IMR-90 (cell line): ENCODE measurements around the gene NCAM1. TPM values are rescaled to one million over a fixed set of nuclear protein-coding genes. Genes with fewer than 3 reads are reported as not detected.

ENCODE experiments used
- ATAC-seq: fragments of 200-7000 bp; cut with Tn5 transposase; 2 replicates; pipeline ENCODE4 v1.9.1; 2020; ENCODE audit warnings: low read depth, mild to moderate bottlenecking, moderate library complexity
- BruUV-seq: library from RNA; stranded (reverse); fragments of 400-500 nt; replicated peaks from 2 replicates; lab custom pipeline; 2021; lab: Mats Ljungman, UMichigan
- CTCF ChIA-PET: fragments of 300-600 bp; formaldehyde crosslinking; extraction: SDS; loops from one replicate; lab custom pipeline; 2021; ENCODE audit warnings: antibody characterized with exemption; lab: Yijun Ruan, JAX
- POLR2A ChIA-PET: fragments of 300-600 bp; sonication (Branson Sonifier 250); formaldehyde crosslinking; loops from one replicate; lab custom pipeline; 2022; ENCODE audit warnings: antibody characterized with exemption; ENCODE audit not compliant: unreplicated experiment; lab: Charles Lee
- DNase-seq: peaks from one replicate; pipeline ENCODE4 v3.0.0; 2013
- H2AFZ ChIP-seq: replicated peaks from 2 replicates; pipeline ENCODE3; 2013; ENCODE audit warnings: low read length, mild to moderate bottlenecking; ENCODE audit not compliant: poor library complexity
- H2AK5ac ChIP-seq: 2 replicates; pipeline ENCODE4 v1.6.1; 2013; ENCODE audit warnings: low read depth, low read length, inconsistent platforms
- H2AK9ac ChIP-seq: replicated peaks from 2 replicates; pipeline ENCODE3; 2013; ENCODE audit warnings: mild to moderate bottlenecking, low read depth, low read length, moderate library complexity; ENCODE audit not compliant: poor library complexity
- H2BK120ac ChIP-seq: 2 replicates; pipeline ENCODE4 v1.6.1; 2013; ENCODE audit warnings: low read depth, low read length, inconsistent platforms
- H2BK15ac ChIP-seq: 3 replicates; pipeline ENCODE4 v1.6.1; 2013; ENCODE audit warnings: low read depth, low read length, inconsistent platforms
- H2BK20ac ChIP-seq: 2 replicates; pipeline ENCODE4 v1.6.1; 2013; ENCODE audit warnings: low read depth, mild to moderate bottlenecking, inconsistent platforms, low read length, moderate library complexity
- H2BK5ac ChIP-seq: 2 replicates; pipeline ENCODE4 v1.6.1; 2013; ENCODE audit warnings: mild to moderate bottlenecking, low read depth, low read length, inconsistent platforms; ENCODE audit not compliant: poor library complexity, severe bottlenecking
- H3K14ac ChIP-seq: replicated peaks from 2 replicates; pipeline ENCODE4 v1.6.1; 2013; ENCODE audit warnings: low read depth, low read length, inconsistent platforms
- H3K18ac ChIP-seq: 2 replicates; pipeline ENCODE4 v1.6.1; 2013; ENCODE audit warnings: low read depth, low read length, control low read depth
- H3K23ac ChIP-seq: 2 replicates; pipeline ENCODE4 v1.6.1; 2013; ENCODE audit warnings: low read depth, low read length, inconsistent platforms
- H3K27ac ChIP-seq: 2 replicates; pipeline ENCODE4 v1.5.1; 2013; ENCODE audit warnings: mild to moderate bottlenecking, control low read depth, low read length; ENCODE audit not compliant: insufficient read depth
- H3K27me3 ChIP-seq: 2 replicates; pipeline ENCODE4 v1.6.1; 2013; ENCODE audit warnings: low read length; ENCODE audit not compliant: control insufficient read depth, insufficient read depth
- H3K36me3 ChIP-seq: 2 replicates; pipeline ENCODE4 v1.6.1; 2013; ENCODE audit warnings: low read length, mixed read lengths; ENCODE audit not compliant: control insufficient read depth, insufficient read depth
- H3K4ac ChIP-seq: 2 replicates; pipeline ENCODE4 v1.6.1; 2013; ENCODE audit warnings: low read depth, low read length, inconsistent platforms
- H3K4me1 ChIP-seq: 2 replicates; pipeline ENCODE4 v1.6.1; 2013; ENCODE audit warnings: low read length, mixed read lengths; ENCODE audit not compliant: control insufficient read depth, insufficient read depth
- H3K4me2 ChIP-seq: 2 replicates; pipeline ENCODE4 v1.6.1; 2013; ENCODE audit warnings: low read depth, mild to moderate bottlenecking, control low read depth, low read length, moderate library complexity
- H3K4me3 ChIP-seq: 2 replicates; pipeline ENCODE4 v1.5.1; 2013; ENCODE audit warnings: low read depth, mild to moderate bottlenecking, control low read depth, low read length, moderate library complexity; ENCODE audit not compliant: insufficient read depth
- H3K56ac ChIP-seq: 2 replicates; pipeline ENCODE4 v1.6.1; 2013; ENCODE audit warnings: low read length, inconsistent platforms; ENCODE audit not compliant: insufficient read depth; ENCODE audit errors: extremely low read depth
- H3K79me1 ChIP-seq, 2 experiments: 2 replicates each; pipeline ENCODE4 v1.6.1; 2013; ENCODE audit warnings: low read length in 2 of 2, inconsistent platforms in 1 of 2, low read depth in 1 of 2
- H3K9ac ChIP-seq: 2 replicates; pipeline ENCODE4 v1.6.1; 2013; ENCODE audit warnings: low read depth, low read length, control low read depth
- H3K9me1 ChIP-seq: 2 replicates; pipeline ENCODE4 v1.6.1; 2013; ENCODE audit warnings: low read length, inconsistent platforms; ENCODE audit not compliant: insufficient read depth
- H3K9me3 ChIP-seq: 2 replicates; pipeline ENCODE4 v1.6.1; 2013; ENCODE audit warnings: low read length; ENCODE audit not compliant: control insufficient read depth, insufficient read depth
- H4K20me1 ChIP-seq: 2 replicates; pipeline ENCODE4 v1.6.1; 2013; ENCODE audit warnings: low read length, inconsistent platforms; ENCODE audit not compliant: insufficient read depth
- H4K5ac ChIP-seq: 2 replicates; pipeline ENCODE4 v1.6.1; 2013; ENCODE audit warnings: mild to moderate bottlenecking, low read depth, low read length, control low read depth
- H4K8ac ChIP-seq, 2 experiments: 2 replicates each; pipeline ENCODE4 v1.6.1; 2013; ENCODE audit warnings: low read depth in 2 of 2, low read length in 2 of 2, control low read depth in 1 of 2, inconsistent platforms in 1 of 2
- H4K91ac ChIP-seq: 2 replicates; pipeline ENCODE4 v1.6.1; 2013; ENCODE audit warnings: low read depth, low read length, inconsistent platforms; ENCODE audit not compliant: insufficient read depth
- BHLHE40 ChIP-seq: fragments of 150-350 bp; IDR thresholded peaks from 2 replicates; pipeline ENCODE4 v1.6.1; 2016; ENCODE audit warnings: mild to moderate bottlenecking, low read depth, low read length
- CEBPB ChIP-seq: IDR thresholded peaks from 2 replicates; pipeline ENCODE4 v1.6.1; 2012; ENCODE audit warnings: low read depth, low read length, improper control_type of control experiment
- CHD1 ChIP-seq: IDR thresholded peaks from 2 replicates; pipeline ENCODE4 v1.6.1; 2012; ENCODE audit warnings: low read depth, low read length, improper control_type of control experiment
- CTCF ChIP-seq: conservative IDR thresholded peaks from 2 replicates; pipeline ENCODE4 v1.5.1; 2012; ENCODE audit warnings: mild to moderate bottlenecking, low read depth, low read length, improper control_type of control experiment
- FOS ChIP-seq: fragments of 150-350 bp; IDR thresholded peaks from 2 replicates; pipeline ENCODE4 v1.6.1; 2016; ENCODE audit warnings: low read depth, low read length
- MAFK ChIP-seq: IDR thresholded peaks from 2 replicates; pipeline ENCODE4 v1.6.1; 2012; ENCODE audit warnings: low read depth, low read length, improper control_type of control experiment
- MXI1 ChIP-seq: IDR thresholded peaks from 2 replicates; pipeline ENCODE4 v1.6.1; 2012; ENCODE audit warnings: low read depth, mild to moderate bottlenecking, low read length, moderate library complexity, borderline replicate concordance
- NFE2L2 ChIP-seq: fragments of 150-350 bp; IDR thresholded peaks from 2 replicates; pipeline ENCODE4 v1.6.1; 2016; ENCODE audit warnings: low read depth, mild to moderate bottlenecking, low read length
- POLR2A ChIP-seq: IDR thresholded peaks from 2 replicates; pipeline ENCODE4 v1.6.1; 2012; ENCODE audit warnings: mild to moderate bottlenecking, low read depth, low read length
- RFX5 ChIP-seq: IDR thresholded peaks from 2 replicates; pipeline ENCODE4 v1.8.0; 2012; ENCODE audit warnings: low read depth, mild to moderate bottlenecking, low read length, moderate library complexity
- USF2 ChIP-seq: fragments of 150-350 bp; IDR thresholded peaks from 2 replicates; pipeline ENCODE4 v1.6.1; 2017; ENCODE audit warnings: mild to moderate bottlenecking, antibody characterized with exemption, low read length, low read depth
- WGBS, 2 experiments: methylation state at CpG; one replicate each; pipeline versions ENCODE4 v1.1.5 to v1.1.7; 2013; ENCODE audit warnings: missing lambda C conversion rate in 2 of 2; ENCODE audit not compliant: insufficient read length in 1 of 2; ENCODE audit errors: extremely low coverage in 2 of 2; 5-methylcytosine and 5-hydroxymethylcytosine counted together
- dilution Hi-C: fragments of 300-500 bp; cut with HindIII; formaldehyde crosslinking; loops from one replicate; pipeline ENCODE4 v1.14.3; 2018; ENCODE audit warnings: low sequenced_read_pairs; ENCODE audit not compliant: unreplicated experiment
- in situ Hi-C: fragments of 300-500 bp; cut with MboI; formaldehyde crosslinking; loops from 3 replicates; pipeline ENCODE4 v1.14.3; 2019; ENCODE audit warnings: low sequenced_read_pairs, inconsistent platforms, mixed read lengths
- intact Hi-C: fragments of 100-400 bp; cut with micrococcal nuclease; formaldehyde crosslinking; loops from 2 replicates; pipeline ENCODE4 v1.10.0; 2022
- polyA plus RNA-seq, 3 experiments: library from polyadenylated mRNA; depleted of rRNA; stranded (reverse); fragments of >200 nt; gene quantifications; 2 replicates each; pipeline ENCODE4 v1.2.3, GENCODE V29; 2012; ENCODE audit warnings: low replicate concordance in 1 of 3
- total RNA-seq: library from RNA; depleted of rRNA; stranded (reverse); fragments of >200 nt; gene quantifications from 2 replicates; pipeline ENCODE4 v1.2.3, GENCODE V29; 2012

The NCAM1 gene
- total and polyA plus RNA-seq, 2 of the 4 experiments (the other 2 are of a cell fraction): 0.09 to 0.18 TPM

GRCh38 chr11:112972399-112973145 lies 11.4 kb downstream of the NCAM1 start:
- Histone ChIP-seq H3K56ac (no peak overlapping the region), H2BK15ac (no peak overlapping the region), H3K4me2 (no peak overlapping the region), H2BK20ac (no peak overlapping the region), H3K4me3 (no peak overlapping the region), H2BK5ac (no peak overlapping the region), H3K9ac (no peak overlapping the region), H3K9me3 (no peaks in the 10 kb centered on the region), H4K8ac (no peak overlapping the region), H2AK9ac (no peak overlapping the region), H3K4me1 (no peaks in the 10 kb centered on the region), H3K27ac (no peak overlapping the region), H2AK5ac (no peak overlapping the region), H3K4ac (no peak overlapping the region), H3K18ac (no peak overlapping the region), H3K9me1 (no peaks in the 10 kb centered on the region), H2AFZ (no peak overlapping the region), H4K91ac (no peak overlapping the region), H3K27me3 (no peaks in the 10 kb centered on the region), H3K14ac (no peak overlapping the region), H3K36me3 (no peaks in the 10 kb centered on the region), H2BK120ac (no peak overlapping the region), H3K79me1 (no peaks in the 10 kb centered on the region), H4K5ac (no peak overlapping the region), H3K23ac (no peak overlapping the region), H4K20me1 (no peaks in the 10 kb centered on the region)
- CTCF ChIA-PET: no interaction called here
- TF ChIP-seq USF2: no peak
- no peak for TF ChIP-seq MAFK
- no peak for TF ChIP-seq CTCF
- no peak for TF ChIP-seq CEBPB
- no peak for TF ChIP-seq MXI1
- no peak for TF ChIP-seq NFE2L2
- no peak for TF ChIP-seq CHD1
- no peak for TF ChIP-seq FOS
- TF ChIP-seq RFX5: no peak
- no peak for TF ChIP-seq BHLHE40
- no peak for TF ChIP-seq POLR2A
- ATAC-seq (no peak), DNase-seq (no peak)
- in situ Hi-C loops: no loop called here
- 60% methylated on average over 1 of the region's 5 CpGs; no CpG with 5 or more reads in 1 of the 2 experiments for WGBS, 2 experiments
- intact Hi-C loops: no loop called here
- dilution Hi-C loops: no loop called here
- POLR2A ChIA-PET: no interaction called here
- no TSS peak for BruUV-seq
